GM06990 (cell line): Measurements from ENCODE around the gene CENPE.

Source experiments
- DNase-seq: peaks from one replicate; pipeline ENCODE4 v3.0.0-alpha.2; 2011; ENCODE audit not compliant: insufficient read length; ENCODE audit errors: extremely low read depth
- H3K27me3 ChIP-seq: replicated peaks from 2 replicates; pipeline ENCODE4 v1.6.0; 2011; ENCODE audit warnings: low read length; ENCODE audit not compliant: control insufficient read depth, insufficient read depth
- H3K36me3 ChIP-seq: 2 replicates; pipeline ENCODE4 v1.5.1; 2011; ENCODE audit warnings: low read length; ENCODE audit not compliant: control insufficient read depth, insufficient read depth
- H3K4me3 ChIP-seq: replicated peaks from 2 replicates; pipeline ENCODE4 v1.5.1; 2011; ENCODE audit warnings: low read depth, mild to moderate bottlenecking, control low read depth, low read length
- CTCF ChIP-seq: IDR thresholded peaks from 2 replicates; pipeline ENCODE4 v1.5.1; 2011; ENCODE audit warnings: low read length, control low read depth, mild to moderate bottlenecking, inconsistent platforms; ENCODE audit not compliant: insufficient read depth, poor library complexity, severe bottlenecking

The CENPE gene

GRCh38 chr4:103123114-103123513, 75.0 kb downstream of the CENPE start:
- H3K4me3 ChIP-seq = no peak overlapping the region
- H3K27me3 ChIP-seq = no peaks in the 10 kb centered on the region
- H3K36me3 ChIP-seq = no peaks in the 10 kb centered on the region; the same call in 1 of the 2 replicates
- no peak for DNase-seq
- no peak for TF ChIP-seq CTCF

- TF ChIP-seq CTCF = no peak
- no peak overlapping the region for H3K4me3 ChIP-seq
- no peaks in the 10 kb centered on the region for H3K27me3 ChIP-seq
- no peaks in the 10 kb centered on the region for H3K36me3 ChIP-seq
- DNase-seq = no peak
Observed at GRCh38 chr4:103118166-103118565, 80.0 kb downstream of the CENPE start.

- Histone ChIP-seq H3K27me3 (no peaks in the 10 kb centered on the region), H3K4me3 (no peak overlapping the region), H3K36me3 (peaks cover 4% of the 10 kb centered on the region)
- TF ChIP-seq CTCF = no peak
- DNase-seq = no peak
Observed at GRCh38 chr4:103111598-103111997, 86.5 kb downstream of the CENPE start.

GRCh38 chr4:103108542-103108941, 89.6 kb downstream of the CENPE start:
- no peak for DNase-seq
- peaks cover 4% of the 10 kb centered on the region for H3K36me3 ChIP-seq
- no peak for TF ChIP-seq CTCF

GRCh38 chr4:103105558-103106356, 92.4 kb downstream of the CENPE start:
- Histone ChIP-seq H3K27me3 (no peaks in the 10 kb centered on the region), H3K36me3 (peaks cover 4% of the 10 kb centered on the region), H3K4me3 (no peak overlapping the region)
- no peak for DNase-seq
- no peak for TF ChIP-seq CTCF

More at GRCh38 chr4:103108542-103108941, 89.6 kb downstream of the CENPE start:
- H3K4me3 ChIP-seq = no peak overlapping the region
- H3K27me3 ChIP-seq = no peaks in the 10 kb centered on the region
